Keratinocyte (primary cell): Measurements from ENCODE around the gene ELF4.

Experiments
- CTCF ChIP-seq, 3 experiments: IDR thresholded peaks in 1 of 3; conservative IDR thresholded peaks in 1 of 3; optimal IDR thresholded peaks in 1 of 3; 2 replicates in 2 of 3; 3 replicates in 1 of 3; pipeline versions ENCODE3 to v1.5.1; 2011; ENCODE audit warnings: low read length in 3 of 3, mild to moderate bottlenecking in 3 of 3, moderate library complexity in 2 of 3, control low read depth in 1 of 3, inconsistent platforms in 1 of 3; ENCODE audit not compliant: insufficient read depth in 2 of 3; ENCODE audit errors: extremely low read depth in 1 of 3
- EZH2 ChIP-seq: IDR thresholded peaks from one replicate; pipeline ENCODE4 v1.6.1; 2012; ENCODE audit warnings: inconsistent platforms, mild to moderate bottlenecking, low read length, moderate library complexity

- TF ChIP-seq CTCF (optimal IDR thresholded peaks at IDR 0.05 in 1 of 3, IDR thresholded peaks at IDR 0.05 in 1 of 3, conservative IDR thresholded peaks at IDR 0.05 in 1 of 3; ENCODE audit: extremely low read depth in 1 of 3, insufficient read depth in 2 of 3, low read length in 3 of 3): no peak
- TF ChIP-seq EZH2: no peak
These were observed 55.2 kb downstream of the ELF4 start for GRCh38 chrX:130055103-130055502.
